ENCODE data around the gene NUDT1.

GRCh38 chr7:2282185-2282751, 40.2 kb downstream of the NUDT1 start:
- TF ChIP-seq CTCF (IDR thresholded peaks at IDR 0.05) (no peak), SIN3A (IDR thresholded peaks at IDR 0.05; ENCODE audit: borderline replicate concordance, insufficient read depth, low read depth, low read length) (no peak), POLR2AphosphoS5 (IDR thresholded peaks at IDR 0.05; ENCODE audit: low read depth, low read length) (no peak), REST (IDR thresholded peaks at IDR 0.05; ENCODE audit: insufficient read depth in 1 of 2, low read depth in 2 of 2, low read length in 1 of 2) (no peak), TCF7L2 (IDR thresholded peaks at IDR 0.05; ENCODE audit: low read depth, low read length) (no peak)
